GM18951 (cell line): ENCODE data around the gene MATN1.
"Not testable (repeated sequence)": the region's sequence is repeated elsewhere in the genome, so short reads cannot be mapped to it uniquely, and the experiment has no call there.

Experiments
- POLR2A ChIP-seq: IDR thresholded peaks from 4 replicates; pipeline ENCODE4 v1.6.1; 2011; ENCODE audit warnings: mild to moderate bottlenecking; ENCODE audit not compliant: insufficient read length, insufficient read depth; ENCODE audit errors: extremely low read depth
- in situ Hi-C: fragments of 300-500 bp; cut with MboI; formaldehyde crosslinking; loops from one replicate; pipeline ENCODE4 v1.12.0; 2022; ENCODE audit warnings: low sequenced_read_pairs, mixed read lengths, inconsistent platforms; ENCODE audit not compliant: unreplicated experiment

The MATN1 gene, protein sequence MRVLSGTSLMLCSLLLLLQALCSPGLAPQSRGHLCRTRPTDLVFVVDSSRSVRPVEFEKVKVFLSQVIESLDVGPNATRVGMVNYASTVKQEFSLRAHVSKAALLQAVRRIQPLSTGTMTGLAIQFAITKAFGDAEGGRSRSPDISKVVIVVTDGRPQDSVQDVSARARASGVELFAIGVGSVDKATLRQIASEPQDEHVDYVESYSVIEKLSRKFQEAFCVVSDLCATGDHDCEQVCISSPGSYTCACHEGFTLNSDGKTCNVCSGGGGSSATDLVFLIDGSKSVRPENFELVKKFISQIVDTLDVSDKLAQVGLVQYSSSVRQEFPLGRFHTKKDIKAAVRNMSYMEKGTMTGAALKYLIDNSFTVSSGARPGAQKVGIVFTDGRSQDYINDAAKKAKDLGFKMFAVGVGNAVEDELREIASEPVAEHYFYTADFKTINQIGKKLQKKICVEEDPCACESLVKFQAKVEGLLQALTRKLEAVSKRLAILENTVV

DNA sequence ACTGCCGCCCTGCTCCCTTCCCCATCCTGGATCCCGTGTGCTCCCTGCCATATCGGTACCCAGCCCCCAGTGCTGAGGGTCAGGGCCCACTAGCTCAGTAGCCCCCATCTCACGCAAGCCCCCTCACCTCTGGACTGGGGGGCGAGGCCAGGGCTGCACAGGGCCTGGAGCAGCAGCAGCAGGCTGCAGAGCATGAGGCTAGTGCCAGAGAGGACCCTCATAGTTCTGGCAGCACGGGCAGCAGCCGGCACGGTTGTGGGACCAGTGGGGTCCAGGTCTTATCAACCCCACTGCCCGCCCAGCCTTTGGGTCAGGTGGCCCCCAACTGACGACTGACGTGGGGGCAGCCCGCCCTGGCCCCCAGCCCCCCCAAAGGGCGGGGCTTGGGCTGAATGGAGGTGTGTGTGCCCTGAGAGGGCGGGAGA, at the start of gene MATN1:
Gene MATN1 (minus strand): TSS at position 255 of the 425 bp plus-strand sequence. CDS start 34 bp downstream, at position 221.
- in situ Hi-C loops, result loop anchor here (5.0 to 10.0 kb wide), 2 partner anchors 39 to 191 kb away; no protein-coding TSS in a partner anchor
- no peak for TF ChIP-seq POLR2A

DNA sequence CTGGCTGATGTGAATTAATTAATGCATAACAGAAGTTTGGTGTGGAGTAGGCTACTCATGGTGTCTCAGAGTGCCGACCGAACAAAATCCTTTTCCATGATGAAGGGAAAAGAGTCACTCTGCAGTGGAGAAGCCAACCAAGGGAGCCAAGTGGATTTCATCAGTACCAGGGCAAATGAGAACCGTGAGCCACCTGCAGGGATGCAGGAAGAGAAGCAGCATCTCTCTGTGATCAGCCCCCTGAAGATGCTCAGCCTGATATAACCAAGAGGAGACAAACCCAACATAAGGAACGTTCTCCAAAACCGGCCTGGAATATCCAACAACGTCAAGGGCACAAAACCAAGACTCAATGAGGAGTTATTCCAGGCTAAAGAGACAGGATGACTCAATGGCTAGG, 47.6 kb upstream of the MATN1 start:
- TF ChIP-seq POLR2A, result no peak
- in situ Hi-C loops, result no loop called here

DNA sequence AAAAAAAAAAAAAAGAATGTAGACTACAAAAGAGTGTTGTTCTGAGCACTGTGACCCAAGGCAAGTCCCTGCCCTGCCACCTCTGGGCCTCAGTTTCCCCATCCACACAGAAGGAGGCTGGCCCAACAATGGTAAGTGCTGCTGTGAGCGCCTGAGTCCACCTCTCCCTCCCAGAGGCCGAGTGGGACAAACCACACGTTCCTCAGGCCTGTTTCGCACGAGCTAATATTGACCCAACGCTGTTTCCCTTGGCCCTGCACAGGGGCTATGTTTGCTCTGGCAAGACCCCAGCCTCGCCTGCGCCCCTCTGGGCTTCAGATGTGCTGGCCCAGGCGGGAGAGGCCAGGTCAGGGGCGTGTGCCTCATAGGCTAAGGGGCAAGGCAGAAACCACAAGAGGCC, 46.8 kb upstream of the MATN1 start:
- no peak for TF ChIP-seq POLR2A
- in situ Hi-C loops, result no loop called here

DNA sequence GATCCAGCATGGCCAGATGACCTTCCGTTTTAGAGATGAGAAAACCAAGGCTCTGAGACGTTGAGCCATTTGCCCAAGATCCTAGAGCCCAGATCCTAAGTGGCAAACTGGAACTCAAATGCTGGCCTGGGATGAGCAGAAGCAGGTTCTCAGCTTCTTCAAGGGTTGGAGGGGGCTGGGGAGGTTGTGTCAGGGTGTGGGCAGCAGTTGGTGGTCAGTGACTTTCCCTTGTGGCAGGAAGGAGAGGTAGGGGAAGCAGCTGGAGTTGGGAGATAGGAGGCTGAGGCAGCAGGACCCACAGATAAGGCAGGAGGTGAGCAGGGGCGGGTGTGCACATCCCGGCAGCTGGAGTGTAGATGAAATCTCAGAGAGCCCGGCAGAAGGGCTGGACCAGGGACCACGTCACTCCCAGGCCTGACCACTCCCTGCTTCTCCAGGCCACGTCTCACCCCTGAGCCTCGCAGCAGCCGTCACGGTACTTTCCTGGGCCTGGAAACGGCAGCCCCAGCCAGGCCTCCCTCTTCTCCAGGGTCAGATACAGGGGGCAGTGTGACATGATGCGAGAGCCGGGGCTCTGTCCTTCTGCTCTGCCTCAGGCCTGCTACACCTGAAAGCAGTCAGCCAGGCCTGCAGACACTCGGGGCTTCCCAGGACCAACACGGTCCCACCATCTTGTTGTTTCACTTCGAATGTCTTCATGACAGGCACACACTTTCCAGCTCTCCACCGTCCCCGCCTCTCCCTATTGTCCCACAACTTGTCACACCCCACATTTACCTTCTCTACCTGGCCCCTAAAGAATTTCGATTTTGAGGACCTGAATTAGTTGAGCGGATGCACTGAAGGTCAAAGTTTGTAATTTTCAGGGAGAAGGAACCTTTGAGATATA, 45.7 kb upstream of the MATN1 start:
- TF ChIP-seq POLR2A, result no peak
- in situ Hi-C loops, result no loop called here

DNA sequence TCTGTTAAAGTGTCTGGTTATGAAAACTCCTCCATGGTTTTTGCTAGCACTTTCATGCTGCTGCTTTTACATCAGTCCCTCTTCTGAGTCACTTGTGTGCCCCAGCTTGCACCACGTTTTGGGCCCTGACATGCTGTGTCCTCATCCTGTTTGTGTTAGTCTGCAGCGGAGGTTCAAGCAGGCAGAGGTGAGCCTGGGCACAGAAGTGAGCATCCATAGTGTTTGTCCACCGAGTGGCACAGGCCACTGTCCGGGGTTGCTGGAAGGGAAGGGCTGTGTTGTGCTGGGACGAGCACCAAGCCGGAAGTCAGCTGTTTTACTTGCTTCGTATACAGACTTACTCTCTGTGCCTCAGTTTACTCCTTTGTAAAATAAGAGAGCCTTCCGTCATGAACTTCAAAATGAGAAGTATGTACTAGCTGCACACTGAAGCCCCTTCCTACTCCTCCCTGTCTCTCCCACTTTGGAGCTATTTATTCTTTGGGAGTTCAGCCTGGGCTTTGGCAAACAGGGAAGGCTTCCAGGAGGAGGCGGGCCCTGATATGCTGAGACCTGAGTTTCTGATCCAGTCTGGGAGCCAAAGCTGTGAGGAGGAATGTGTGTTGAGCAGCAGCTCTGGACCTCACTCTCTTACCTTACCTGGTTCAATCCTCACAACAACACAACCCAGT, 44.9 kb upstream of the MATN1 start:
- in situ Hi-C loops, result no loop called here
- no peak for TF ChIP-seq POLR2A

DNA sequence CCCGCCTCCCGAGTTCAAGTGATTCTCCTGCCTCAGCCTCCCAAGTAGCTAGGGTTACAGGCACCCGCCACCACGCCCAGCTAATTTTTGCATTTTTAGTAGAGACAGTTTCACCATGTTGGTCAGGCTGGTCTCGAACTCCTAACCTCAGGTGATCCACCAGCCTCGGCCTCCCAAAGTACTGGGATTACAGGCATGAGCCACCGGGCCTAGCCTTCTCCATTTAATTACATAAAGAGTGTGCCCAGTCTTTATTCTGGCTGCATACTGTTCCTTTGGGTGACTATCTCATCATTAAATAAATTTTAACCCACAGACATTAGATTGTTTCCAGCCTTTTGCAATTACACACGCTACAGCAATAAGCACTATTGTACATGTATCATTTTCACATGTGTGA, 43.6 kb upstream of the MATN1 start:
- in situ Hi-C loops, result not testable (repeated sequence)

DNA sequence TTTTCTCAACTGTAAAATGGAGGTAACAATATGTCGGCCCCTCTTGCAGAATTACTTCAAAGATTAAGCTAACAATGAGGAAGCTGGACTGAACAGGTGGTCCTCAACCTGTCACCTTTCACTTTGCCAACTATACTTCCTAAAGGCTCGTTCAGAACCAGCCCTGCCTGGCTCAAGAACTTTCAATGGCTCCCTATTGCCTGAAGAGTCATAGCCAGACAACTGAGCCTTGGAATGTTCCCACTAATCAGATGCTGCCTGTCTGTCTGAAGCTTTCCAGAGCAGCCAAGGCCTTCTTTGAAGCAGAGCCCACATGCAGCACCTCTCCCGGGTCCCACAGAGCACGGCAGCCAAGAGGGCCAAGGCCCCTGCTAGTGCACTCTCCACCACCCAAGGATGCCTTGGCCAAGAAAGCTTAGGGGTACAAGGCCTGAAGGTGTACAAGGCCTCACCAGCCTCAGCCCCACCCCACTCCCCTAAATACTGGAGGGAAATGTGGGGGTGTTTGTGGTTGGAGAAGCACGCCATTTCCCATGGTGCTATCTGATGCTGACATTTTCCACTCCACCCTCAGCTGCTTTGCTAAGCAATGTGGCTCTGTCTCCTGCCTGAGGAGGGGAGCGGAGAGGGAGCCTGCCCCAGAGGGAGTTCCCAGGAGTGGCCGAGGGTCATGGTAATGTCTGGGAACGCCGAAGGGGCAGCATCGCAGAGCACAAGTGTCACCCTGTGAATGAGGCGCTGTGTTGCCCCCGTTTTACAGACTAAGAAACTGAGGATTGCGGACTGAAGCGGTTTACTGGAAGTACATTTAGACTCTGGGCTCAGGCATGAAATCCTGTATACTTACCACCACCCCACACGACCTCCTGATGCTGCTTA, 42.4 kb upstream of the MATN1 start:
- in situ Hi-C loops, result no loop called here
- peak; percentile 29 for TF ChIP-seq POLR2A

DNA sequence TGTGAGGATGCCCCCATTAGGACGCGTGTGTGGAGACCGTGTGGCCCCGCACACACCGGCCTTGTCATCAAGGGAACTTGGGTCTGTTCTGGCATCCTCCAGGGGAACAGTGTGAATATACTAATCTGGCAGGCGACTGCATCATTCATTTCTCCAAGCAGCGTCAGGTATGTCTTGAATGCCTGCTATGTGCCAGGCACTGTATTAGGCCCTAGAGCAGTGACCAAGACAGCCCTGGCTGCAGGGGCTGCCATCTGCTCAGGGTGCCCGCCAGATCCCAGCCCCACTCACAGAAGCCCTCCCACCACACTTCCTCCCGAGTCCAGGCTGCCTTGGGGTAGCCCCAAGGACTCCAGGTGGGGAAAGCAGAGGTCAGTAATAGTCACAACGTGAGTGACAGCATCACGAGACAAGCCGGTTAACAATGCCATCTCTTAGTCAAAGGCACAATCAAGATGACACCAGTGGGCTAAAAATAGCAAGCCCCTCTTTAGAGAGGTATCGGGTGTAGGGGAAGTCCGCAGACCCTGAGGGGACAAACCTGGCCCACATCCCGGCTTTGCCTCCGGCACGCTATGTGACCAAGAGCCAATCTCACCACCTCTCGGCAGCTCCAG, 41.7 kb upstream of the MATN1 start:
- in situ Hi-C loops, result loop anchor here (5.0 kb wide), 1 partner anchor 43 kb away; the partner anchor contains the start of gene MATN1
- TF ChIP-seq POLR2A, result no peak

DNA sequence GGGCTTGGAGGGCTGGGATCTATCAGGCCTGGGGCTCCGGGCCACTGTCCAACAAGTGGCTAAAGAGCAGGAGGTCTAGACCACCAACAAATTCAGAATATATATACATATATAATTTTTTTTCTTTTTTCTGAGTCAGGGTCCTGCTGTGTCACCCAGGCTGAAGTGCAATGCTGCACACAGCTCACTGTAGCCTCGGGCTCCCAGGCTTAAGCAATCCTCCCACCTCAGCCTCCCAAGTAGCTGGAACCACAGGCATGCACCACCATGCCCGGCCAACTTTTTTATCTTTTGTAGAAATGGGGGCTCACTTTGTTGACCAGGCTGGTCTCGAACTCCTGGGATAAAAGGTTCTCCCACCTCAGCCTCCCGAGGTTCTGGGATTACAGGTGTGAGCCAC, 41.0 kb upstream of the MATN1 start:
- no peak for TF ChIP-seq POLR2A

DNA sequence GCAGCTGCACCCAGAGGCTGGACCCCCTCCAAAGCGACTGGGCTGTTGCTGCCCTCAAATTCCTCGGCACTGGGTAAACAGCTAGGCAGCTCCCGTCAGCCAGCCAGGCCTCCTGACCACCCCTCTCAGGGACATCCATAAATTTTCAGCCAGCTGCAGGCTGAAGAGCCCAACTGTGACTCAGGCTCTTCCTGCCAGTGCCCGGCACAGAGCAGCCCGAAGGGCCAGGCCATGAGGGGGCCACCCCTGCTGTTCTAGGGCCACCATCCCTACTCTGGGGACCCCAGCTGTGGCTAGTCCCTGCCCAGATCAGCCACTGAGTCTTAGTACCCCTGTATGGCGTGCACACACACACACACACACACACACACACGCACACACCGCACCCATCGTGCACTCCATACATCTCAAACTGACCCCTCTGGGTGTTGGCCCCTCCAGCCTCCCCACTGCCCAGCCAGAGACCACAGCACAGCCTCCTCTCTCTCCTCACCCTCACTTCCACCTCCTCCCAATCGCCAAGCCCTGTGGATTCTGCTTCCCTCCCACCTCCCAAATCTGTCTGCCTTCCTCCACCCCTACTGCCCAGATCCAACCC, 40.4 kb upstream of the MATN1 start:
- in situ Hi-C loops, result loop anchor here (5.0 kb wide), 1 partner anchor 41 kb away; the partner anchor contains the start of gene MATN1
- TF ChIP-seq POLR2A, result no peak

More for the DNA sequence above, 41.0 kb upstream of the MATN1 start:
- in situ Hi-C loops, result loop anchor here (5.0 kb wide), 1 partner anchor 42 kb away; the partner anchor contains the start of gene MATN1
